HepG2 (cell line): ENCODE data around the gene CERS5. TPM values are rescaled to one million over a fixed set of nuclear protein-coding genes. Genes with fewer than 3 reads are reported as not detected.

Source experiments
- ADNP ChIP-seq: sonication (generic); formaldehyde crosslinking; IDR thresholded peaks from 2 replicates; pipeline ENCODE4 v1.4.0; 2020; ENCODE audit warnings: missing genetic modification reagents
- ATRX ChIP-seq: sonication (generic); formaldehyde crosslinking; IDR thresholded peaks from 2 replicates; pipeline ENCODE4 v1.4.0; 2020; ENCODE audit warnings: missing genetic modification reagents, borderline replicate concordance
- KDM2A ChIP-seq: sonication (generic); formaldehyde crosslinking; IDR thresholded peaks from 2 replicates; pipeline ENCODE4 v1.4.0; 2020; ENCODE audit warnings: low read depth, missing genetic modification reagents, borderline replicate concordance
- U2AF2 ChIP-seq: fragments of 200-400 bp; formaldehyde crosslinking; IDR thresholded peaks from 2 replicates; pipeline ENCODE4 v1.6.1; 2017; ENCODE audit warnings: low read depth, mild to moderate bottlenecking, low read length
- ZNF562 ChIP-seq: sonication (generic); formaldehyde crosslinking; IDR thresholded peaks from 2 replicates; pipeline ENCODE4 v1.8.0; 2022; ENCODE audit warnings: missing genetic modification reagents, borderline replicate concordance
- ZSCAN22 ChIP-seq: sonication (generic); formaldehyde crosslinking; IDR thresholded peaks from 2 replicates; pipeline ENCODE4 v1.4.0; 2020; ENCODE audit warnings: mild to moderate bottlenecking, missing genetic modification reagents
- polyA plus RNA-seq, 8 experiments: library from polyadenylated mRNA; depleted of rRNA in 3 of 8; stranded (reverse) in 7 of 8; unstranded in 1 of 8; fragments of >200 nt; fragmentation: Illumina TruSeq in 4 of 8; extraction: Trizol in 4 of 8; gene quantifications; 2 replicates each; pipeline versions ENCODE4 v1.2.1 to v1.2.3, GENCODE V29; 2011 to 2016; ENCODE audit warnings: low read depth in 4 of 8, missing spikeins in 1 of 8, mixed read lengths in 1 of 8; ENCODE audit not compliant: insufficient read depth in 1 of 8
- total RNA-seq, 5 experiments: library from RNA; depleted of rRNA; stranded (reverse); fragments of >200 nt; fragmentation: Illumina TruSeq; extraction: Trizol; gene quantifications; 2 replicates each; pipeline ENCODE4 v1.2.3, GENCODE V29; 2016; ENCODE audit warnings: low read depth in 1 of 5
- TF ChIP-seq, protein P1 (sequence below): sonication (generic); formaldehyde crosslinking; IDR thresholded peaks from 2 replicates; pipeline ENCODE4 v1.8.1; 2023; ENCODE audit warnings: mild to moderate bottlenecking, moderate library complexity, missing genetic modification reagents
- TF ChIP-seq, protein P2 (sequence below): sonication (generic); formaldehyde crosslinking; IDR thresholded peaks from 2 replicates; pipeline ENCODE4 v1.4.0; 2020; ENCODE audit warnings: mild to moderate bottlenecking, missing genetic modification reagents, borderline replicate concordance
- TF ChIP-seq, protein P3 (sequence below): sonication (generic); formaldehyde crosslinking; IDR thresholded peaks from 2 replicates; pipeline ENCODE4 v1.4.0; 2020; ENCODE audit warnings: missing genetic modification reagents, borderline replicate concordance

CERS5 gene
- total and polyA plus RNA-seq, 2 of the 13 experiments (the other 11 are each of a cell fraction or from before 2014, with no cell fraction given), result 22.3 to 48.8 TPM

DNA sequence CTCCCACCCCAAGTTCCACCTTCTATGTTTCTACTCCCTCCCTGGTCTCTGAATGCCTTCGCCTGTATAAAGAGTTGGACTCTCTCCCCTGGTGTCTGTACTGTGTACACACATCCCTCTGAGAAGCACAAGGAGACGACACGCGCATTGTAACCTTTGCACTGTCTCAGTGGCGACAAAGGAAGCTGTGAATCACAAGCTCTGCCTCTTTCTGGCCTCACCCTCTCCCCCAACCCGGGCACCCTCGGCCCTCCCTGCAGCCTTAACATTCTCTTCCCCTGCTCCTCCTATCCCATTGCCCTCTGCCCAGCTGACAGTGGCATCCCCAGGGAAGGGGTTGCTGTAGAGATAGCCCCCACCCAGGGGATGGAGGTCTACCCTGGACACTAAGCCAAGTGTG is 84.5 kb downstream of the CERS5 start (continued):
- TF ChIP-seq ATRX (CRISPR knock-in tag) (no peak), ZNF562 (CRISPR knock-in tag) (no peak), U2AF2 (no peak), ADNP (CRISPR knock-in tag) (no peak), ZSCAN22 (CRISPR knock-in tag) (no peak), KDM2A (CRISPR knock-in tag) (0 out of 2 replicates have a peak, but pooled peaks have one; percentile 13)
- TF ChIP-seq, protein P1, sequence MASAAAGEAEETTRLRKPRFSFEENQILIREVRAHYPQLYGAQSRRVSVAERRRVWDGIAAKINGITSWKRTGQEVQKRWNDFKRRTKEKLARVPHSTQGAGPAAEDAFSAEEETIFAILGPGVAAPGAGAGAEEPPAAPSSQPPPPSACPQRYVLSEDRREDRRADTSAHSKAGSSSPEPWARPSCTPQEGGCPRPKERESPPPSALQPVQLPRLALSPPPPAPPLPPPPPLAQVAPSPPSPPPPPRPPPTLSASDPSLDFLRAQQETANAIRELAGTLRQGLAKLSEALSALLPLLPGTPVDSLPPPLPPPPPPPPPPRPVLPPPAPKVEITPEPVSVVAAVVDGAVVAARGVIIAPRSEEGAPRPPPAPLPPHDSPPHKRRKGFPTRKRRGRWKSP (CRISPR knock-in tag), result no peak
- TF ChIP-seq, protein P2, sequence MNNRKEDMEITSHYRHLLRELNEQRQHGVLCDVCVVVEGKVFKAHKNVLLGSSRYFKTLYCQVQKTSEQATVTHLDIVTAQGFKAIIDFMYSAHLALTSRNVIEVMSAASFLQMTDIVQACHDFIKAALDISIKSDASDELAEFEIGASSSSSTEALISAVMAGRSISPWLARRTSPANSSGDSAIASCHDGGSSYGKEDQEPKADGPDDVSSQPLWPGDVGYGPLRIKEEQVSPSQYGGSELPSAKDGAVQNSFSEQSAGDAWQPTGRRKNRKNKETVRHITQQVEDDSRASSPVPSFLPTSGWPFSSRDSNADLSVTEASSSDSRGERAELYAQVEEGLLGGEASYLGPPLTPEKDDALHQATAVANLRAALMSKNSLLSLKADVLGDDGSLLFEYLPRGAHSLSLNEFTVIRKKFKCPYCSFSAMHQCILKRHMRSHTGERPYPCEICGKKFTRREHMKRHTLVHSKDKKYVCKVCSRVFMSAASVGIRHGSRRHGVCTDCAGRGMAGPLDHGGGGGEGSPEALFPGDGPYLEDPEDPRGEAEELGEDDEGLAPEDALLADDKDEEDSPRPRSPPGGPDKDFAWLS (CRISPR knock-in tag), result no peak
- TF ChIP-seq, protein P3, sequence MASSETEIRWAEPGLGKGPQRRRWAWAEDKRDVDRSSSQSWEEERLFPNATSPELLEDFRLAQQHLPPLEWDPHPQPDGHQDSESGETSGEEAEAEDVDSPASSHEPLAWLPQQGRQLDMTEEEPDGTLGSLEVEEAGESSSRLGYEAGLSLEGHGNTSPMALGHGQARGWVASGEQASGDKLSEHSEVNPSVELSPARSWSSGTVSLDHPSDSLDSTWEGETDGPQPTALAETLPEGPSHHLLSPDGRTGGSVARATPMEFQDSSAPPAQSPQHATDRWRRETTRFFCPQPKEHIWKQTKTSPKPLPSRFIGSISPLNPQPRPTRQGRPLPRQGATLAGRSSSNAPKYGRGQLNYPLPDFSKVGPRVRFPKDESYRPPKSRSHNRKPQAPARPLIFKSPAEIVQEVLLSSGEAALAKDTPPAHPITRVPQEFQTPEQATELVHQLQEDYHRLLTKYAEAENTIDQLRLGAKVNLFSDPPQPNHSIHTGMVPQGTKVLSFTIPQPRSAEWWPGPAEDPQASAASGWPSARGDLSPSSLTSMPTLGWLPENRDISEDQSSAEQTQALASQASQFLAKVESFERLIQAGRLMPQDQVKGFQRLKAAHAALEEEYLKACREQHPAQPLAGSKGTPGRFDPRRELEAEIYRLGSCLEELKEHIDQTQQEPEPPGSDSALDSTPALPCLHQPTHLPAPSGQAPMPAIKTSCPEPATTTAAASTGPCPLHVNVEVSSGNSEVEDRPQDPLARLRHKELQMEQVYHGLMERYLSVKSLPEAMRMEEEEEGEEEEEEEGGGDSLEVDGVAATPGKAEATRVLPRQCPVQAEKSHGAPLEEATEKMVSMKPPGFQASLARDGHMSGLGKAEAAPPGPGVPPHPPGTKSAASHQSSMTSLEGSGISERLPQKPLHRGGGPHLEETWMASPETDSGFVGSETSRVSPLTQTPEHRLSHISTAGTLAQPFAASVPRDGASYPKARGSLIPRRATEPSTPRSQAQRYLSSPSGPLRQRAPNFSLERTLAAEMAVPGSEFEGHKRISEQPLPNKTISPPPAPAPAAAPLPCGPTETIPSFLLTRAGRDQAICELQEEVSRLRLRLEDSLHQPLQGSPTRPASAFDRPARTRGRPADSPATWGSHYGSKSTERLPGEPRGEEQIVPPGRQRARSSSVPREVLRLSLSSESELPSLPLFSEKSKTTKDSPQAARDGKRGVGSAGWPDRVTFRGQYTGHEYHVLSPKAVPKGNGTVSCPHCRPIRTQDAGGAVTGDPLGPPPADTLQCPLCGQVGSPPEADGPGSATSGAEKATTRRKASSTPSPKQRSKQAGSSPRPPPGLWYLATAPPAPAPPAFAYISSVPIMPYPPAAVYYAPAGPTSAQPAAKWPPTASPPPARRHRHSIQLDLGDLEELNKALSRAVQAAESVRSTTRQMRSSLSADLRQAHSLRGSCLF (CRISPR knock-in tag), result no peak
